ENCODE data around the gene CNOT2.

Gene CNOT2

DNA sequence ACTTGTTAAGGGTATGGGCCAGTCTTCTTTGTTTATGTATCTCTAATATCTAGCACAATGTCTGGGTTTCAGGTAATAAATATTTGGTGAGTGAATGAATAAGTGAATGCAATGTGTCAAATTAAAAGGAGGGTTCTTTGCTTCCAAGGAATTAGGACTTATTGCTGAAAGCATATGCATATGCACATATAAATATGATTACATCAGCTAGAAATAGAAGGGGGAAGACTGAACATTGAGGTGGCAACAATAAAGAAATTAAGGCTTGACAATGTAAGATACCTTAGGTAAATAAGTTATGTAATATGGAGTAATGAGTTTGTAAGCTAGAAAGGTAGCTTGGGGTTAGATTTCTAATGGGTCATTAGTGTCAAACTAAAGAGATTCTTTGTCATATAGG, 160.6 kb downstream of the CNOT2 start:
- H3K36me3 Mint-ChIP-seq (ENCODE audit: low read depth) = peaks cover 2% of the 10 kb centered on the region
- no peak overlapping the region for H3K27ac Mint-ChIP-seq
- no peak for DNase-seq (ENCODE audit: low spot score)
- H3K4me3 Mint-ChIP-seq = no peak overlapping the region
- no peaks in the 10 kb centered on the region for H3K9me3 Mint-ChIP-seq
- H3K27me3 Mint-ChIP-seq (ENCODE audit: low read depth) = no peaks in the 10 kb centered on the region
- no peaks in the 10 kb centered on the region for H3K4me1 Mint-ChIP-seq (ENCODE audit: low read depth)
